Right kidney (tissue), 1 donor: ENCODE results near the gene EXOC6.

ENCODE experiments used
- DNase-seq: peaks from one replicate; pipeline ENCODE4 v3.0.0-alpha.2; 2016

The EXOC6 gene

DNA sequence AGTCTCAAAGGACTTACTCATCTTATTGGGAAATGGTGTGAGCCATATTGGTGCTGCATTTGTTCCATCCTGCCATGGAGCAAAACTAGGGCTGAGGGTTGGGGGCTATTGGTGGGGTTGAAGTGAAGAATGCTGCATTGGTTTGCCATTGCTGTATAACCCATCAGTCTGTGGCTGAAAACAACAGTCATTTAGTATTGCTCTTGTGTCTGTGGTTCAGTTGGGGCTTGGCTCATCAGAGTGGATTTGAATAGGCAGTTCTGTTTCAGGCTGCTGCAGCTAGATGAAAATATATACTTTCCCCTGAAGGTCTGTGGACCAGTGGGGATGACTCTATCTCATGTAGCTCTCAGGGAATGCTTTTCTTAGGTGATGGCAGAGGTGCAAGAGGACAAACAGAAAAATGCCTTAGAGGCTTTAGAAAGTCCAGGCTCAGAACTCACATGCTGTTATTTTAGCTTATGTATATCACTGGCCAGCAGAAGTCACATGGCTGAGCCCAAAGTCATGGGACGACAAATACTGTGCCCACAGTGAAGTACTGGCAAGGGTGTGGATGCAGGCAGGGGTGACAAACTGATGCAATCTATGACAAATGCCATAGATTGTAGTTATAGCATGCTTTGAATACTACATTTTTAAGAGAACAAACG is 15.2 kb upstream of the EXOC6 start:
- DNase-seq: no peak

DNA sequence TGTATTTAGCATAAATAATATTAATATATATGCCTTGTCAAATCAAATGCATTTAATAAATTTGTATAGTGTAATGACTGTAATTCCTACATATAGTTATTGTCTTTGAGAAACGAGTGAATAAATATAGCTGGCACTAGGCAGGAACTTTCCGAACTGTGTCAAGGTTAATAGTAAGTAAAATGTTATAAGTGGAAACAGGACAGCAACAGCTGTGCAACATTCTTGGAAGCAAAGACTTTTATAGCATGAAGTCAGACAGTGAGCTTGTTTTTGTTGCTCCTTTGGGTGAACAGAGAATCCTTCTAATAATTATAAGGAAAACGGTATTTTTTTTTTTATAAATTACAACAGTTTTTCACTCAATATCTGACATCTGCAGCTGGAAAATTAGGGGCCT is 14.0 kb upstream of the EXOC6 start:
- no peak for DNase-seq

DNA sequence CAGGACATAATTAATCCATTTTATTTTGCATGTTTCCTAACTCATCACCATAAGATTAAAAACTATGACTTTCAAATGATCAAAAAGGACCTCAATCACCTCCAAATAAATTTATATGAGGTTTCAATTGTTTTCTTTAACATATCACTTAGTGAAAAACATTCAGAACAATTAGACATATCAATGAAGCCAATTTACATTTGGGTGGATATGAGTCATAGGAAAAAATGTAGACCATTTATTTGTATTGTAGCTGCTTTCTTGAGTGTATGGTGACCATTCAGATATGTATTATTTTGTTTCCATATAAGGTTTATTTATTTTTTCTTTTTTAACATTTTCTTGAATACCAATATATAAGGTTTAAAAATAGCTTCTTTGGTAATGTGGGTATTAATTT is 13.3 kb upstream of the EXOC6 start:
- DNase-seq: no peak

DNA sequence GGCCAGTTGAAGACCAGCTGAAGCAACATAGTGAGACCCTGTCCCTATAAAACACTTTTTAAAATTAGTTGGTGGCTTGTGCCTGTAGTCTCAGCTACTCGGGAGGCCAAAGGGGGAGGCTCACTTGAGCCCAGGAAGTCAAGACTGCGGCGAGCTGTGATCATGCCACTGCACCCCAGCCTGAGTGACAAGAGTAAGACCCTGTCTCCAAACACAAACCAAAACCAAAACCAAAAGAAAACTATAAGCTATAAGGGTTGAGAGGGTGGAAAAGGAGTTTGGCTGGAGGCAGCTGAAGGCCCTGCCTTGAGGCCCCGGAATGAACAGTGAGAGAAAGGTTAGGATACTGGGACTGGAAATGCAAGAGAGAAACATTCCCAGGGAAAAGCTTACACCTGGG is 10.9 kb upstream of the EXOC6 start:
- DNase-seq: no peak

DNA sequence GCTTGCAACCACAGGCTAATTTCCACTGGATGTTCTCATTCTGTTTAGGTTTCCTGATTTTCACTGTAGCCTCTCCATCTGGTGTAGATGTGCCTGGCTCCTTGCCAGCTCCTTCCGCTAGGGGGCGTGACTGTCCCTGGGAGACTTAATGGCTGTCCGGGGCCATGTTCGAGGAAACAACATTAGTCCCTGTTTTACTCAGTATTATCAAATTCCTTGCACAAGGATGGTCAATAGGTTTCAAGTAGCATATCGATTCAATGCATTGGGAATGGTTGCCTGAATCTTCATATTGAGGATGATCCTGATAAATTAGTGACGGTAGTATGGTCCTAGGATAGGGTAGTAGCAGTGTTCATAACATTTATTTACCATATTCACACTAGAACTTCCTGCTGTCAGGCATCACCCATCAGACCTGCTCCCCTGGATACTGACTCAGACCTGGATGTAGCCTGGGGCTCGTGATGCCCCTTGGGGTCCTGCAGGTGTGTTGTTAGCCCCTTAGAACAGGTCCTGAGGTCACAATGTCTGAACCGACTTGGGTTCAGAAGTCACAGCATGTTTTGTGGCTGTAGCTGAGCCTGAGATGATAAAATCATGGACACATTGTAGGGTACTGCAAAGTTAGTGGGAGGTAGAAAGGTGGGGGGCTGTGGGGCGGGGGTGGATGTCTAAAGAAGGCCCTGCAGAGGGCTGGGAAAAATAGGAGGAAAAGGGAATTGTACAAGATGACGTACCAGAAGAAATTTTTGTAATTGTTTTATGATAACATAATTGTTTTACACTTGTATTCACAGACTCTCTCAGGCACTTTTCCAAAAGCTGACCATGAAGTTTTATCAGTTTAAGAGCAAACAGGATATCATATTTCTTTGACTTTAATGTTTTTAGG is 8.9 kb upstream of the EXOC6 start:
- DNase-seq: no peak

DNA sequence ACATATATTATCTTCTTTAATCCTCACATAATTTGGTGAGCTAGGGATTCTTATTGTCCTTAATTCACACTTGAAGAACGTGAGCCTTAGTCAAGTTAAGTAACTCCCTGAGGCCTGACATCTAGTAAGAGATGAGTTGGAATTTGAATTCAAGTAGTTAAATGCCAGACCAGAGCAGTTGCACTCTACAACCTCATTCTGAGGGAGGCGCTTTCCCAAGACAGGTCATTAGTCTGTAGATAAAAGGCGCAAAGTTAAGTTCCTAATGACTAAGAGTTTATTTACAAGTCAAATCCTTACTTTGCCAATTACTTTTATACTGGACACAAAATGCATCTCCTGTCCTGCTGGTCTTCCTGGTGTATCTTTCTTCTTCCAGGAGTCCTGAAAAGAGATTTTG is 3.6 kb upstream of the EXOC6 start:
- DNase-seq: no peak

DNA sequence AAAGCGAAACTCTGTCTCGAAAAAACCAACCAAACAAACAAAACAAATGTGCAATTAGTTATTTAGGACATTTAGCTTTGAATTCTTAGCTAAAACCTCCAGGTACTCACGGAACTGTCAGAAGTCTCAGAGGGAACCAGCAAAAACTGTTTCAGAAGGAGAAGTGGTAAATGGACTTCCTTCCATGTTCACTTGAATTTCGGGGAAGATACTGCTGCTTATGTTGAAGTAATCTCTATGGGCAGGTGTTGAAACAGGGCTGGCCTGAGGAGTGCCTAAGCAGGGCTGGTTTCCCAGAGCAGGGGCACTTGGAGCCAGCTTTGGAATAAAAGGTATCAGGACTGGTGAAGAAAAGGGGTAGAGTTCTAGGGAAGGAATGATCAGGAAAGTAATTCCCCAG is 2.4 kb upstream of the EXOC6 start:
- DNase-seq: no peak

DNA sequence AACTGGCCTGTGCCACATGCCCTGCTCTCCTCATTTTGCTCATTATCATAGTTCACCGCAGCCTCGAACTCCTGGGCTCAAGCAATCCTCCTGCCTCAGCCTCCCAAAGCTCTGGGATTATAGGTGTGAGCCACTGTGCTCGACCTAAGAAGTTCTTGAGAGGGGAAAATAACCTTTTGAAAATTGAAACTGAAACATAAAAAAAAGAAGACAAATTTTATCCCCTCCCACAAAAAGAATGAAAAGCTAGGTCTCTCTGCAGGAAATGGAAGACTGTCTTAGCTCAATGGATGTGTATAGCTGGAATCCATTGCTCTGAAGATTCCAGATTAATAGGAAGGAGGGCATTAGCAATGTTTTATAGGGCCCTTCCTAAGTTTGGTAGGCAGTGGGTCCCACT is 2.0 kb upstream of the EXOC6 start:
- no peak for DNase-seq

DNA sequence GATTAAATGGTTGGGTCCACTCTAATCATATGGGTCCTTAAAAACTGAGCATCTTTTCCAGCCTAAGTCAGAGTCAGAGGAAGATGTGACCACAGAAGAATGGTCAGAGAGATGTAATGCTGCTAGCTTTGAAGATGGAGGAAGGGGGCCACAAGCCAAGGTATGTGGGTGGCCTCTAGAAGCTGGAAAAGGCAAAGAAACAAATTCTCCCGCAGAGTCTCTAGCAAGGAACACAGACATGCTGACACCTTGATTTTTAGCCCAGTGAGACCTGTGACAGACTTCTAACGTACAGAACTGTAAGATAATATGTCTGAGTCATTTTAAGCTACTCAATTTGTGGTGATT is 1.5 kb upstream of the EXOC6 start:
- no peak for DNase-seq

DNA sequence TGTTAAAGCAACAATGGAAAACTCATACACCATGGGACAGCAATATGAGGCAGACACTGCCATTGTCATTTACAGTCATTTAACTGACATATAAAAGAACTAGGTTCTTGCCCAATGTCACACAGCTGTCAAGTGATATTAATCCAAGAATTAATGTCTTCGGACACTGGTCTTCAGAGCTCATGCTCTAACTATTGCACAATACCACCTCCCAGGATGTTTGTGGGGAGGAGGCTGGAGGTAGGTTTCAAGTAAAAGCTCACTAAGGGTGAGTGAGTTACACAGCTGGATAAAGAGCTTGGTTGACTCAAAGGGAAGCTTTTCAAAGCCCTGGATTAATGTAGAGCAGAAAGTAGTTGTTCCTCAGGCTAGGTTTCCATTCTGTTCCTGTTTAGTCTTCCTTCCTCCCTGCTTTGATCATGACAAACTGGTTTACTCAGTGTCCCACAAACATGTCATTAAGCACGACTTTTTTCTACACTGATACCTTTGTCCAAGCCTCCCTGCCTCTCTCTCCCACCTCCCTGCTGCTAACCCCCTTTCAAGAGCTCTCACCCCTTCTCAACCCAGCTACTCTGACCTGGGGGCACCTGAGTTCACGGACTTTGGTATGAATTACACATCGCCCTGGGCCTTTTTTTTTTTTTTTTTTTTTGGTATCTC is 987 bp upstream of the EXOC6 start:
- DNase-seq: peak; percentile 22

DNA sequence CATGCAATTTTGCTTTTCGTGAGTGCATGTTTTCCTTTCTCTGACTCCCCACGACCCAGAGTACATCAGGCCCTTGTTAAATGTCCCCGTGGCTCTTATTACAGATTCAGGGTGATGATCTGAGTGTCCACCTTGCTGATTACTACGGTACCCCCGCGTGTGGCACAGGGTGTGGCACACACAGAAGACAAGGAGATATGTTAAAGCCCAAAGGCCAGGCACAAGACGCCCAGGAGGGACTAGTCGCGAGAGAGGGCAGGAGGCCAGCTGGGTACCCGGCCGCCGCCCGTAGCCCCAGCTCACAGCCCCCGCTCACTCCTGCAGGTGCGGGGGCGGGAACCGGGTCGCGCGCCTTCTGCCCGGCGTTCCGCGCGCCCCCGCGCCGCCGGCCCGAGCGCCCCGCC is 281 bp upstream of the EXOC6 start:
- DNase-seq: peak; percentile 78

DNA sequence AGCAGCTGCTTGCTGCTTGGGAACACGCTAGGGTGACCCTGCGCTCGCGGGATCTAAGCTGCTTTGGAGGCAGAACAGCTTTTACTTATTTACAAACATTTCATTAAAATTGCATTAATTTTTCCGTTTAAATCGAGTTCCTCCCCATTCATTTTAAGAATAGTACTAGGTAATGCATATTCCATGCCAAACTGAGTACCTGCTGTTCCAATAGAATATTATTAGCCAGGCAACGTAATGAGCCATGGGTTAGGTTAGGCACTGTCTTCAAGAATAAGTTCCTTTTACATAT is 860 bp downstream of the EXOC6 start:
- no peak for DNase-seq

DNA sequence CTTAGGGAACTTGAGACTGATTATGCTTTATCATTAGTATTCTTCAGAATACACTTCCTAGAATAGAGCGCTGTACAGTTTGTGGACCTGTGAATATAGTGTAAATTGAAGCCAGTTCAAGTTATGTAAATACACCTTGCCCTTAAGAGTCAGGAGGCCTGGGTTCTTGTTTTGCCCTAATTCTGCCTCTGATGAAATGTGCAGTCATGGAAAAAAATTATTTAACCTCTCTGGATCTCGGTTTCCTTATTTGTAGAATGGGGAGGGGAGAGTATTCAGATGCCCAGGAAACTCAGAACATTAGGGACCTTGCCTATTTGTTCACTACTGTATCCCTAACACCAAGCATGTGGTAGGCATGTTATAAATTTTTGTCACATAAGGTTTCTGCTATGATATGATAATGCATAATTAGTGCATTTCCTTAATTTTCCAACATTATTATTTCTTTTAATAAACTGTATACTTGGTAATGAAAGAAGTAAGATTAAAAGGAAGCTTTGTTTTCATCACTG is 1.3 kb downstream of the EXOC6 start:
- DNase-seq: no peak

DNA sequence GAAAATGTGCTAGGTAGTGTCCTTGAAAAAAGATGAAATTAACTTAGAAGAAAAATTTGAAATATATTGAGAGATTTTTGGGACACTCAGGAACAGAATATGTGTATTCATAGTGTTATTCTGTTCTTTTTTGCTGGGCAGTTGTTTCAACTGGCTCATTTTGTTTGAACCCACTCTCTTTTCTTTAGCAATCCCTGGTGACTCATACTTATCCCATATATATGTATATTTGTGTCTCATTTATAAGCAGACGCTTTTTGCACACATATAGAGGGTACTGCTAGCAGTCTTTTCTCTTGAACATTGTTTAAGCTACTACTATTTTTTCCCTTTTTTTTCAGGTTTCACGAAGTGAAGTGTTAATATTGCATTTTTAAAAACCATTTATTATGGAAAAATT is 1.9 kb downstream of the EXOC6 start:
- no peak for DNase-seq

DNA sequence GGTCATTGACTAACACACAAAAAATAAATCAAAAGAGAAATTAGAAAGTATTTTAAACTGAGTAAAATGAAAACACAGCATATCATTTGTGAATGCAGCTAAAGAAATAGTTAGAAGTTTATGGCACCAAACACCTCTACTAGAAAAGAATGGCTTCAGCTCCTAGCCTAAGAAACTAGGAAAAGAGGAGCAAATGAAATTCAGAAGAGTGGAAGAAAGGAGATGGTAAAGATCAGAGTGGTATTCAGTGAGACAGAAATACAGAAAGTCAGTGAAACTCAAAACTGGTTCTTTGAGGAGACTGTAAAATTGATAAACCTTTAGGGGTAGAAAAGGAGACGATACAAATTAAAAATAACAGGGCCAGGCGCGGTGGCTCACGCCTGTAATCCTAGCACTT is 2.7 kb downstream of the EXOC6 start:
- DNase-seq: no peak

DNA sequence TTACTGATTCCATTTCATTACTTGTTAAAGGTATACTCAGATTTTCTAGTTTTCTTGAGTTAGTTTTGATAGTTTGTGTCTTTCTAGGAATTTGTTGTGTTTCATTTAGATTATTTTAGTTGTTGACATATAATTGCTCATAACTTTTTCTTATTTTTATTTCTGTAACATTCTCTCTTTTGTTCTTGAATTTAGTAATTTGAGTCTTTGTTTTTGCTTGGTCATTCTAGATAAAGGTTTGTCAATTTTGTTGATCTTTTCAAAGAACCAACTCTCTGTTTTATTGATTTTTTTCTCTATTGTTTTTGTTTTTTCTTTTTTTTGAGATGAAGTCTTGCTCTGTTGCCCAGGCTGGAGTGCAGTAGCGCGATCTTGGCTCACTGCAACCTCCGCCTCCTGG is 7.2 kb downstream of the EXOC6 start:
- DNase-seq: no peak

DNA sequence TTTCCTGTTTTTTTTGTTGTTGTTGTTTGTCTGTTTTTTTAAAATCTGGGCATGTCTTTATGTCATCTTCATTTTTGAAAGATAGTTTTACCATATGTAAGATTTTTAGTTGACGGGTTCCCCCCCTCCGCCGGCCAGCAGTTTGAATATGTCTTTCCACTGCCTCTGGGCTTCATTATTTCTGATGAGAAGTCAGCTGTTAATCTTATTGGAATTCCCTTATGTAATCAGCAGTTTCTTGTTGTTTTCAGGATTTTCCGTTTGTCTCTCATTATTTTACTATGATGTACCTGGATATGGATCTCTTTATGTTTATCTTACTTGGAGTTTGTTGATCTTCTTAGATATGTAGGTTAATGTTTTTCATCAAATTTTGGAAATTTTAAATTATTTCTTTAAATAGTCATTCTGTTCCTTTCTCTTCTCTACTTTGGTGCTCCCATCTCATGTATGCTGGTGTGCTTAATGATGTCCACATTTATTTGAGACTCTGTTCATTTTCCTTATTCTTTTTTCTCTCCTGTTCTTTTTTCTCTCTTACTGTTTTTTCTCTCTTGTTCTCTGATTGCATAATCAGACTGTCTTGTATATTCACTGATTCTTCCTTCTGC is 9.7 kb downstream of the EXOC6 start:
- no peak for DNase-seq

DNA sequence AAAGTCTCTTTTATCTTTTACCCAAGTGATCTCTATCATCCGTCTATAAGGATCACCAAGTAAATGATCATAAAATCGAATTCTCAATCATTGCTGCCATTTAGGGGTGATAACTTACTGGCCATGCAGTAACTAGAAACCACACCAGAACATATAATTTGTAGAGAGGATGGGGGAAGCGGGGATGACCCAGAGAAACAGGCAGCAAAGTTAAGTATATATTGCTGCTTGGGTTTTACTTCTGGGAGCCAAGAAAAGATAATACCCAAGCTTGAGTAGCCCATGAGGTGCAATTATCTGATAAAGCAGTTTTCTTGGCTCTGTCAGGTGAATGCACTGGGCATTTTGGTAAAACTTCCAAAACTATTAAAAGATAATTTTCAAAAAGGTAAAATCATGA is 18.9 kb downstream of the EXOC6 start:
- DNase-seq: no peak

DNA sequence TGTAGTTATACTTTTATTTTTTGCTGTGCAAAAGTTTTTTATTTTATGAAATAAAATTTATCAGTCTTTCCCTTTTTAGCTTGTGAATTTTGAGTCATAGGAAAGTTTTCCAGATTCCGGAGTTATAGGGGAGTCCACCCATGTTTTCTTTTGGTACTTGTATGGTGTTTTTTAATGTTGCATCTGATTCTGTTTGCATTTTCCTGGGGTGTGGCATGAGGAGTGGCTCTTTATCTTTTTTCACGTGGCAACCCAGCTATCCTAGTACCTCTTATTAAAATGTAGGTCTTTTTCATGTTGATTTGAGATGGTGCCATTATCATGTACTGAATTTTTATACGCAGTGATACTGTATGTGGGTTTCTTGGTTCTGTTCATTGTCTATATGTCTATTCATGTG is 19.7 kb downstream of the EXOC6 start:
- DNase-seq: no peak

DNA sequence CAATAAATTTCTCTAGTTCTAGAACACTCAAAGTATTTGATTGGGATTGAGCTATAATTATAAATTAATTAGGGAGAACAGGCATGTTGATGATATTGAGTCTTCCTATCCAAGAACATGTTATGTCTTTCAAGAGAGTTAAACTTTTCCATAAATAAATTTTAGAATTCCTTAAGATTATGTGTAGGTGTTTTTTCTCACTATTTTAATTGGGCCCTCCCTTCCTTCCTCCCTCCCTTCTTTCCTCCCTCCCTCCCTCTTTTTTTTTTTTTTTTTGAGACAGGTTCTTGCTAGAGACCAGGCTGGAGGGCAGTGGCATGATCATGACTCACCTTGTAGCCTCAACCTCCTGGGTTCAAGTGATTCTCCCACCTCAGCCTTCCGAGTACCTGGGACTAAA is 20.2 kb downstream of the EXOC6 start:
- no peak for DNase-seq

DNA sequence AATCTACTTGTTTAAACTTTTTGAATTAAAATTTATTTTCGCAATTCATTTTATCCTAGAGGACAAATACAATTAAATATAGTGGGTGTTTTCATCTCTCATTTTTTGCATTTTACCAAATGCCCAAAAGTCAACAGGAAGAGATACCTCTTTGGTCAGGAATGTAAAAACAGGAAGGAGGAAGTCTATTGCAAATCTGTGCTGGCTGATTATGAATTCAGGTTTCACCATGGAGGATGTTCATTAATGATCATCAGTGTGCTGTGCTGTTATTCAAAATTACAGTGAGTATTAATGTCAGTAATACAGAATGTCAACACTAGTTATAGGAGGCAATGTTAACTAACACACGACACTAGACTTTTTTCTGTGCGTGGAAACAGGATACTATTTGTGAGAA is 24.7 kb downstream of the EXOC6 start:
- no peak for DNase-seq

DNA sequence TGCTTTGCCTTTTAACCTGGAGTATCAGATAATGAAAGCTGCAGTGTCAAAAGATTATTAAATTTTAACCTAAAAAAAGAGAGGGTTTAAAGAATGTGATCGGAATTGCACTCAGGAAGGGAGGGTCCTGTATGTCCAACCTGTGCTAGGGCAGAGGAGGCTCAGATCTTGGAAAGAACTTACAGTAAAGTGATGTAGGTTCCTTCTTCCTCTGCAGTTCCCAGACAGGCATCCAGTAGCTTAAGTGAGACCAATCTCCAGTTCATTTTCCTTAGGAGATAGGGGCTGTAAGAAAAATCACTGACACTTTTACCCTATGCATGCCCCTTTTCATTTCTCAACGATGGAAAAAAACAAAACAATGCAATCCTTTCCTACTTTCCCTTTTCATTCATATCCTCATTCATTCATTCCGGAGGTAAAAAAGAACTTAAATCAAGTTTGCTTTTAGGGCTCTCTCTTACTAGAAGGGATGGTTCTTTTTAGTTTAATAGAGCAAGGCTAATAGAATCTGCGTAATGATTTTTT is 28.3 kb downstream of the EXOC6 start:
- DNase-seq: no peak

DNA sequence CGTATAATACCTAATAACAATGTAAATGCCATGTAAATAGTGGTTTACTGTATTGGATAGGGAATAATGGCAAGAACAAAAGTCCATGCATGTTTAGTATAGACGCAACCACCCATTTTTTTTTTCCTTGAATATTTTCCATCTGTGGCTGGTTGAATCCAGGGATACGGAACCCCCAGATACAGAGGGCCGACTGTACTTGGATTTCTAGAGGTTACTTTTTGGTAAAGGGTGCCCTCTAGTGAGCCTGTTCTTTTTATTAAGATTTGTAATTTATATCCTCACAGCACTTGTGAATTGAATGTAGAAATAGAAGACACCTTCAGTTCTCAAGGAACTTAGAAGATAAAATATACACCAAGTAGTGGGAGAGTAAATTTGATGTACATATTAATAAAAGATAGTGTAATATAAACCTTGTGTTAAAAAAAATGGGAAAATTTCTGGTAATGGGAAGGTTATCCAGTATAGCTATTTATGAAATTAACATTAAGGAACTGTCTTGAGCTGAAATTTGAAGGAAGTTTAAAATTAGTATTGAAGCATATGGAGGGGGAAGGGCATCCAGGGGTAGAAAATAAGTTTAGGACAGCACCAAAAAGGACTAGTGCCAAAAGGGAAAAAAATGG is 32.0 kb downstream of the EXOC6 start:
- DNase-seq: no peak
